ENCODE measurements around the gene PDE6D. TPM values are rescaled to one million over a fixed set of nuclear protein-coding genes. Genes with fewer than 3 reads are reported as not detected.

Gene PDE6D
- total RNA-seq, 1 experiment from 2014 or later, result 41.0 TPM

GRCh38 chr2:231683292-231684235 lies 97.5 kb downstream of the PDE6D start:
- no peak for DNase-seq (ENCODE audit: low spot score)

- no peak for DNase-seq (ENCODE audit: low spot score)
Observed at GRCh38 chr2:231682603-231683291, 98.3 kb downstream of the PDE6D start.

Other genes starting within 250 kb of the PDE6D start
- not detected in 2 replicates for gene TEX44, start 188.4 kb downstream of the PDE6D start, total RNA-seq (2014; rRNA removed; shearing (Covaris generic))
- 1,279 and 1,335 TPM in 2 replicates for gene PTMA, start 72.8 kb downstream of the PDE6D start, total RNA-seq (2014; rRNA removed; shearing (Covaris generic))
- gene COPS7B, start 5.2 kb upstream of the PDE6D start, total RNA-seq (2014; rRNA removed; shearing (Covaris generic)), result 39.4 and 43.5 TPM in 2 replicates
- gene NPPC, start 145.1 kb upstream of the PDE6D start, total RNA-seq (2014; rRNA removed; shearing (Covaris generic)), result 0.12 TPM in 1 of 2 replicates, not detected in the other
- gene DIS3L2, start 180.4 kb upstream of the PDE6D start, total RNA-seq (2014; rRNA removed; shearing (Covaris generic)), result 16.9 and 19.2 TPM in 2 replicates